AG20443 (cell line): ENCODE data around the gene KIF26B.

Source experiments
- DNase-seq: peaks from one replicate; pipeline ENCODE4 v3.0.0; 2012; ENCODE audit warnings: low spot score, mixed read lengths

Gene KIF26B

DNA sequence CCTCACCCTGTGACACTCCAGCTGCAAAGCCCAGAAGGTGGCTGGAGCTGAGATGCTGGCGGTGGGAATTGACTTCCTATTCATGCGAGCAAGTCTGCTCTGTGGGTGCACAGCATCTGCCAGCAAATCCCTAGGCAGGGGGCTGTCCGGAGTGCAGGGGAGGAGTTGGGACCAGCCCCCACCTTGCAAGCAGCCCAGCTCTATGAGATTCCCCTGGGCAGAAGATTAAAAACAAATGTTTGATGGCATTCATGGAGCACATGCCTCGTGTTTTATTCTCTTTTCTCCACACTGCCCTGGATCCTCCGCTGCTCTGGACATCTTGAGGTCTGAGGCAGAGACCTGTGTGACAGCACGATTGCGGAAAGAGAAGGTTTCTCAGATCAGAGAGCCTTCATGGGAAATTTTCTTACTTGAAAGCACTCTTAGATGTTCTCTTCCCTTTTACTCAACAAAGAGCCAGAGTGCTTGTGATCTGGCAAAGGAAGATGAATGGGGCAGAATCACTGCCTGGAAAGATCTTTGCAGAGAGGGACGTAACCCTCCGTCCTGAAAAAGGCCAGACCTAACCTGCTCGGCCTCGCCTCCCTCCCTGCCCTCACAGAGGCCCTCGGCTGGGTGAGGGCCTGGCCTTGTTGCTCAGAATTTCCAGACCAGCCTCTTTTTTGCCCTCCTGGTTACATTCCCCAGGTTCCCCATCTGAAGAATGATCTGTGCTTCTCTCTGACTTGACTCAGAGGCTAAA is 597.1 kb downstream of the KIF26B start:
- peak; percentile 34 for DNase-seq

DNA sequence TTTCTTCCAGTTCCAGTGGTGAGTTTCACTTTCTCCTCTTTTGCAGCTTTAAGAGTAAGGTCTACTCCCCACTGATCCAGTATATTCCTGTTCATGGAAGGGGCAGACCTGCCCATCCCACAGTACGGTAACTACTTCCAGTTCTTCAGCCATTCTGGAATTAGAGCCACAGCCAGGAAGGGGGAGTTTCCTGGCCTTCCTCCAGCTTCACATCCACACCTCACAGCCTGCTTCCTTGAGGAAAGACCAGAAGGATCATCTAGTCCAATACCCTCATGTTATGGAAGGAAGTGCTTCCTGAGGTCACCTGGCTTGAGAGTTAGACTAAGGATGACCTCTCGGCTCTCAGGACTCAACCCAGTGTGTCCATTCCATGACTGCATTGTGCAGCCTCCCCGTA is 597.8 kb downstream of the KIF26B start:
- DNase-seq: peak; percentile 2

GRCh38 chr1:245753807-245754206 is 599.0 kb downstream of the KIF26B start:
- no peak for DNase-seq

DNA sequence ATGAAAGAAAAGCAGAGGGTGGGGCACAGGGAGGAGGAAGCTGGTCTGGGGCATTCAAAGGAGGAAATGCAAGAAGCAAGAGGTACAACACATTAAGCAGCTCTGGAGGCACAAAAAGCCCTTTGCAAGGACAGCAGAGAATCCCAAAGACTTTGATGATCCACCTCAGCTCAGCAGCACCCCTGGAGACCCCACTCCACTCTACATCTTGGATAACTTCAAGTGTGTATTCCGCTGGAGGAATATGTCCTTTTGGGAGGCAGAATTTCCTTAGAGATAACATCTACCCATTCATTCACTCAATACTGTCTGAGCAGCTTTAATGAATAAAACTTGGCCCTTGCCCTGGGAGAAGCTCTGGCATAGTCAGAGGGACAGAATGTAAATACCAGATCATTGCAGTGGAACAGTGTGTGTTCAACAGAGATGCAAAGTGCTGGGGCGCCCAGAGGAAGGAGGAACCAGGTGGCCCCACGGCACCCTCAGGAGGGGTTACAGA is 599.7 kb downstream of the KIF26B start:
- DNase-seq: no peak
